K562 (cell line): ENCODE data around the gene CACNG3. TPM values are rescaled to one million over a fixed set of nuclear protein-coding genes. Genes with fewer than 3 reads are reported as not detected.

ENCODE experiments used
- ARID4B ChIP-seq: sonication (generic); formaldehyde crosslinking; IDR thresholded peaks from 2 replicates; pipeline ENCODE4 v1.8.0; 2022; ENCODE audit warnings: mild to moderate bottlenecking, missing genetic modification reagents
- CLOCK ChIP-seq: fragments of 250-450 bp; sonication (Bioruptor Pico); IDR thresholded peaks from 2 replicates; pipeline ENCODE4 v1.4.0; 2020; ENCODE audit warnings: mild to moderate bottlenecking, moderate library complexity, borderline replicate concordance
- DLX4 ChIP-seq: fragments of 250-450 bp; sonication (Bioruptor Pico); IDR thresholded peaks from 2 replicates; pipeline ENCODE4 v1.6.1; 2021; ENCODE audit warnings: mild to moderate bottlenecking
- ELF1 ChIP-seq: fragments of 200-800 bp; sonication (Bioruptor generic); IDR thresholded peaks from 2 replicates; pipeline ENCODE4 v1.6.1; 2016; ENCODE audit warnings: missing genetic modification characterization, missing compliant biosample characterization
- GATAD2A ChIP-seq: fragments of 450-650 bp; IDR thresholded peaks from 2 replicates; pipeline ENCODE4 v1.6.1; 2017
- MED1 ChIP-seq: sonication (generic); formaldehyde crosslinking; IDR thresholded peaks from 2 replicates; pipeline ENCODE4 v1.8.1; 2023; ENCODE audit warnings: missing genetic modification reagents, borderline replicate concordance
- POLR3G ChIP-seq: IDR thresholded peaks from 2 replicates; pipeline ENCODE4 v1.6.1; 2011; ENCODE audit not compliant: insufficient read length, insufficient replicate concordance; ENCODE audit errors: extremely low read depth
- RNF2 ChIP-seq: sonication (generic); IDR thresholded peaks from 2 replicates; pipeline ENCODE4 v1.6.1; 2016
- STAG1 ChIP-seq: sonication (generic); formaldehyde crosslinking; IDR thresholded peaks from 2 replicates; pipeline ENCODE4 v1.5.0; 2020; ENCODE audit warnings: missing genetic modification reagents, borderline replicate concordance
- TFAP4 ChIP-seq: sonication (generic); formaldehyde crosslinking; IDR thresholded peaks from 2 replicates; pipeline ENCODE4 v1.8.0; 2022; ENCODE audit warnings: missing genetic modification reagents, mild to moderate bottlenecking, moderate library complexity, borderline replicate concordance
- THRB ChIP-seq: fragments of 450-650 bp; formaldehyde crosslinking; conservative IDR thresholded peaks from 2 replicates; pipeline ENCODE4 v1.4.0; 2022; ENCODE audit warnings: mild to moderate bottlenecking, missing genetic modification characterization
- USF2 ChIP-seq: sonication (generic); formaldehyde crosslinking; IDR thresholded peaks from 2 replicates; pipeline ENCODE4 v1.5.0; 2020; ENCODE audit warnings: missing genetic modification reagents
- ZFP30 ChIP-seq: fragments of 250-450 bp; sonication (Bioruptor Pico); IDR thresholded peaks from 2 replicates; pipeline ENCODE4 v1.8.0; 2022; ENCODE audit warnings: moderate library complexity, mild to moderate bottlenecking, inconsistent platforms, borderline replicate concordance
- ZNF134 ChIP-seq: fragments of 250-450 bp; sonication (Bioruptor Pico); conservative IDR thresholded peaks from 2 replicates; pipeline ENCODE4 v1.4.0; 2020
- ZNF280A ChIP-seq: fragments of 450-650 bp; IDR thresholded peaks from 2 replicates; pipeline ENCODE4 v1.6.1; 2018; ENCODE audit warnings: mild to moderate bottlenecking, low read depth; ENCODE audit not compliant: partially characterized antibody
- polyA plus RNA-seq, 8 experiments: library from polyadenylated mRNA; depleted of rRNA in 4 of 8; stranded (reverse) in 5 of 8; unstranded in 3 of 8; fragments of >200 nt; fragmentation: Nextera tagmentation in 2 of 8; fragmentation: Illumina TruSeq in 1 of 8; extraction: Ambion mirVana in 2 of 8; extraction: Trizol in 1 of 8; gene quantifications; 2 replicates each; pipeline versions ENCODE4 v1.2.1 to v1.2.3, GENCODE V29; 2011 to 2014; ENCODE audit warnings: inconsistent platforms in 1 of 8, missing spikeins in 1 of 8
- total RNA-seq, 7 experiments: library from RNA; depleted of rRNA in 6 of 7; stranded (reverse); fragments of >200 nt in 6 of 7; fragmentation: Illumina TruSeq in 2 of 7; extraction: Trizol in 2 of 7; gene quantifications; 2 replicates each; pipeline versions ENCODE4 v1.2.1 to v1.2.3, GENCODE V29; 2011 to 2021; ENCODE audit warnings: low replicate concordance in 1 of 7

The CACNG3 gene
- total and polyA plus RNA-seq, 9 of the 15 experiments (the other 6 are each of a cell fraction or from before 2014, with no cell fraction given), result not detected

- TF ChIP-seq TFAP4 (CRISPR knock-in tag), result no peak
- TF ChIP-seq ELF1 (tag), result no peak
- TF ChIP-seq ZFP30 (CRISPR knock-in tag), result no peak
- no peak for TF ChIP-seq USF2 (CRISPR knock-in tag)
- TF ChIP-seq ZNF134 (CRISPR knock-in tag), result no peak
- no peak for TF ChIP-seq MED1 (CRISPR knock-in tag)
- no peak for TF ChIP-seq GATAD2A
- no peak for TF ChIP-seq DLX4 (CRISPR knock-in tag)
- no peak for TF ChIP-seq ARID4B
- no peak for TF ChIP-seq THRB (CRISPR knock-in tag)
- no peak for TF ChIP-seq ZNF280A
- no peak for TF ChIP-seq CLOCK
- no peak for TF ChIP-seq POLR3G
- no peak for TF ChIP-seq STAG1 (CRISPR knock-in tag)
- TF ChIP-seq RNF2, result no peak
These were observed 2.9 kb upstream of the CACNG3 start (continued) for GRCh38 chr16:24253192-24253591.
